ENCODE data around the gene IL1RAP.

The IL1RAP gene

GRCh38 chr3:190502946-190503345 is 10.9 kb upstream of the IL1RAP start:
- H3K36me3 ChIP-seq (replicated peaks), result no peaks in the 10 kb centered on the region
- H3K27ac ChIP-seq, result no peak overlapping the region
- no peaks in the 10 kb centered on the region for H3K27me3 ChIP-seq (replicated peaks)
- no peak for TF ChIP-seq CTCF (IDR thresholded peaks at IDR 0.05; ENCODE audit: low read depth, low read length, missing control alignments)
- no peak for DNase-seq
- in situ Hi-C loops (cut with HindIII; ENCODE audit: low pct_ligation_motif_present, low sequenced_read_pairs), result no loop called here
- H3K4me3 ChIP-seq (ENCODE audit: low read depth, low read length), result no peak overlapping the region

DNA sequence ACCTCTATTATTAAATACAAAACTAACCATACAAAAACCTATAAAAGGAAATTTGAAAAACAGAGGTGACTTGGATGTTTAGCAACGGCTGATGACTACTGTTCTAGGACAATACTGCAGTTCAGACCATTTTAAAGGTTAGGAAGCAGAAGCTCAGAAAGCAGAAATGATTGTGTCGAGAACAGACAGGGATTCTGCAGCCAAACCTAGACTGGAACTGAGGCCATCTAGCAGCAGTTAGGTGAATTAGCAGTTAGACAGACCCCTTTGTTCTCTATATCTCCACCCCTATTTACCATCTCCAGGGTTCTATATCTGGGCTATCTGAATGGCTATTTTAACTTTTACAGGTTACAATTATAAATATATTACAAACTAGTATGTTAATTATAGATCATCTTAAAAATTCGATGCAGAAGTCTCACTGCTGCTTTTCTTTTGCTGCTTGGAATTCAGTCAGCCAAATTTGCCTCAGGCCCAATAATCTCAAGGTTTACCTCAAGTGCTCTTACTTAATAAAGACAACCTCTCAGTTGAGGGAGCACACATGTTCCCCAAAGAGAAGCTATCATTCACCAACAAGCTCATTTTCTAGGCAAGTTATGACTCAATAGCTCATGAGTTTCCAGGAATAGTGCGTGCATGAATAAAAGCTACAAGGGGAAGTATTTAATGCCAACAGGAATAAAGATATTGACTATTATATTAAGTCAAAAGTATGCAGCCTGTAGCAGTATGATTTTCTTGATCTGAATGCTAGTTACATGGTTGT is 9.3 kb upstream of the IL1RAP start:
- peak; percentile 34 for TF ChIP-seq CTCF (IDR thresholded peaks at IDR 0.05; ENCODE audit: low read depth, low read length, missing control alignments)
- H3K27ac ChIP-seq, result no peak overlapping the region
- no peak overlapping the region for H3K4me3 ChIP-seq (ENCODE audit: low read depth, low read length)
- no peak for DNase-seq
- H3K27me3 ChIP-seq (replicated peaks), result no peaks in the 10 kb centered on the region
- no peaks in the 10 kb centered on the region for H3K36me3 ChIP-seq (replicated peaks)
- in situ Hi-C loops (cut with HindIII; ENCODE audit: low pct_ligation_motif_present, low sequenced_read_pairs), result no loop called here

DNA sequence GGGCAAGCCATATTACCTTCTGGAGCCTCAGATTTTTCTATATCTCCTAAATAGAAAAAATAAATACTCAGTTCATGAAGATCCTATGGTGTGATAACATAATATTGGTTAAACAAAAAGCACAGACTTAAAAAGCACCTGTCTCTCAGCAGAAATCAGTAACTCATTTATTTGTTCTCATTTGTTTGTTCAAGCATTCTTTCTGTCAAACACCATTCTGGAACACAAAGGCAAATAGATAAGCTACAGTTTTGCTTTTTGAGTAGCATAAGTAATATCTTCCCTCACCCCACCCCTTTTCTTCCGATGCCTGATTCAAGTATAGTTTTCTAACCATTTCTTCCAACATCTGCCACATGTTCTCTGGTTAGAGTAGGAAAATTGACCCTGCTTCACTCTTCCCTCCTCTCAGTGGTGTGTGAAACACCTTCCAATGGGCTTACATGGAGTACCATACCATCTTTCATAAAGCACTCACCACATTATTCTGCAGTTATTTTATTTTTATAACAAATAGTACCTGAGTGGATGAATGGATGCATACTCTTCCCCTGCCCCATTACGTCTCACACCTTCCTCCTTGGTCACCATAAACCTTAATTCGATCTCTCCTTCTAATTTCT is 8.4 kb upstream of the IL1RAP start:
- TF ChIP-seq CTCF (IDR thresholded peaks at IDR 0.05; ENCODE audit: low read depth, low read length, missing control alignments), result no peak
- no peaks in the 10 kb centered on the region for H3K36me3 ChIP-seq (replicated peaks)
- DNase-seq, result no peak
- no peak overlapping the region for H3K27ac ChIP-seq
- H3K27me3 ChIP-seq (replicated peaks), result no peaks in the 10 kb centered on the region
- in situ Hi-C loops (cut with HindIII; ENCODE audit: low pct_ligation_motif_present, low sequenced_read_pairs), result no loop called here
- no peak overlapping the region for H3K4me3 ChIP-seq (ENCODE audit: low read depth, low read length)

DNA sequence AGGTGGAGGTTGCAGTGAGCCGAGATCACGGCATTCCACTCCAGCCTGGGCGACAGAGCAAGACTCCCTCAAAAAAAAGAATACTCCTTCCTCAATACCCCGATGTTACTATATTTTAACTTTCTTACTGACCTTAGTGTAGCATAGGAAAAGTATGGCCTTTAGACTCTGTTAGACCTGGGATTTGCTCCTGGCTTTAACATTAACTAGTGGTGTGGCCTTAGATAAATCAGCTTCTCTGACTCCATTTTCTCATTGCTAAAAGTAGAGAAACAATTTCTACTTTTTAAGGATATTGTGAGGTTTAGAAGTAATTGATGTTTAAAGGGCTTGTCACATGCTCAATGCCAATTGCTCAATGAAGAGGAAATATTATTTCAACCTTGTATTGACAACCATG is 7.6 kb upstream of the IL1RAP start:
- no peak for TF ChIP-seq CTCF (IDR thresholded peaks at IDR 0.05; ENCODE audit: low read depth, low read length, missing control alignments)
- Histone ChIP-seq H3K27ac (no peak overlapping the region), H3K27me3 (replicated peaks) (no peaks in the 10 kb centered on the region), H3K4me3 (ENCODE audit: low read depth, low read length) (no peak overlapping the region), H3K36me3 (replicated peaks) (no peaks in the 10 kb centered on the region)
- in situ Hi-C loops (cut with HindIII; ENCODE audit: low pct_ligation_motif_present, low sequenced_read_pairs), result no loop called here
- no peak for DNase-seq

DNA sequence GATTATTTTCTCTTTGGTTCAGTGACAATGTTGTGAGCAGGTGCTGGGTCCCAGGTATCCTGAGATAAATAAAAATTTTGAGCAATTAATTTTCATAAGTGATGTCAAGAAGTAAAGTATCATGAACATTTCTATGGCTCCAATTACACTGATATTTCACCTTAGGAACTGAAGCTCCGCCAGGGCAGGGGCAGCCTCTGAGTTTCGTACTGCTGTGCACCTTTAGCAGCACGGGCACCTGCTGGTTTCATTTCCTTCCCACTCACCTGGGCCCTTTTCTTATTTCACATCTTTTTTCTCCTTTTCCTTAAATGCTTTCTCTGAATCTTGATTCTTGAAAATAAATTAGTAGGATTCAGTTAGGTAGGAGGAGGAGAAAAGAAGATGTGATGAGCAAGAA is 1.2 kb upstream of the IL1RAP start:
- Histone ChIP-seq H3K27me3 (replicated peaks) (no peaks in the 10 kb centered on the region), H3K27ac (no peak overlapping the region), H3K36me3 (replicated peaks) (no peaks in the 10 kb centered on the region), H3K4me3 (ENCODE audit: low read depth, low read length) (no peak overlapping the region)
- no peak for DNase-seq
- no peak for TF ChIP-seq CTCF (IDR thresholded peaks at IDR 0.05; ENCODE audit: low read depth, low read length, missing control alignments)
- in situ Hi-C loops (cut with HindIII; ENCODE audit: low pct_ligation_motif_present, low sequenced_read_pairs), result no loop called here

Measured in brain microvascular endothelial cell (primary cell).